Ovary (tissue), 9 donors: ENCODE measurements around the gene QRICH2. TPM values are rescaled to one million over a fixed set of nuclear protein-coding genes. Genes with fewer than 3 reads are reported as not detected.

ENCODE experiments used
- DNase-seq, 5 donors: peaks; one replicate each; pipeline ENCODE4 v3.0.0-alpha.2; 2019 to 2020
- H3K27ac ChIP-seq, 2 donors: fragments of 200-600 bp; one replicate each; pipeline versions ENCODE4 v1.5.1 to v1.8.0; 2019 to 2022
- H3K27me3 ChIP-seq: fragments of 200-600 bp; one replicate; pipeline ENCODE4 v1.8.0; 2022
- H3K36me3 ChIP-seq: fragments of 200-600 bp; sonication (generic); one replicate; pipeline ENCODE4 v1.5.1; 2019
- H3K4me1 ChIP-seq: one replicate; pipeline ENCODE4 v1.8.1; 2013; ENCODE audit warnings: mild to moderate bottlenecking, moderate library complexity; ENCODE audit not compliant: insufficient read depth
- H3K4me3 ChIP-seq: fragments of 200-600 bp; sonication (generic); one replicate; pipeline ENCODE4 v1.5.1; 2017
- H3K9me3 ChIP-seq, 2 donors: fragments of 200-600 bp in 1 of 2; sonication (generic) in 1 of 2; one replicate each; pipeline versions ENCODE4 v1.5.1 to v1.8.1; 2013 to 2019; ENCODE audit warnings: mild to moderate bottlenecking in 1 of 2, moderate library complexity in 1 of 2
- EP300 ChIP-seq: sonication (generic); formaldehyde crosslinking; IDR thresholded peaks from one replicate; pipeline ENCODE4 v1.6.1; 2017; ENCODE audit warnings: antibody characterized with exemption
- POLR2A ChIP-seq: fragments of 450-650 bp; IDR thresholded peaks from one replicate; pipeline ENCODE4 v1.6.1; 2017; ENCODE audit warnings: antibody characterized with exemption, mild to moderate bottlenecking, moderate library complexity
- WGBS, 3 donors: extraction: QIAGEN DNeasy Blood & Tissue Kit in 1 of 3; methylation state at CpG; one replicate each; pipeline versions ENCODE4 v1.1.5 to v1.1.7; 2013 to 2017; 5-methylcytosine and 5-hydroxymethylcytosine counted together
- intact Hi-C, 4 donors: fragments of 100-400 bp; cut with DNase I; formaldehyde crosslinking; loops; one replicate each; pipeline versions ENCODE4 v1.11.0 to v1.15.1; 2022 to 2023
- polyA plus RNA-seq, 2 donors: library from polyadenylated mRNA; stranded (reverse); fragments of 200-250 nt in 1 of 2; fragments of 350-450 nt in 1 of 2; fragmentation: Illumina TruSeq in 1 of 2; extraction: RNeasy Lipid Tissue Mini Kit (QIAGEN cat#74804) in 1 of 2; gene quantifications; one replicate each; pipeline ENCODE4 v1.2.3, GENCODE V29; 2013 to 2014
- total RNA-seq, 7 donors: library from RNA; depleted of rRNA in 2 of 7; stranded (reverse); fragments of >200 nt in 2 of 7; fragmentation: NEBNext Ultra II Directional in 3 of 7; extraction: Animal tissue kit (Norgen Biotek cat#: 25700) in 3 of 7; gene quantifications; one replicate each; pipeline versions ENCODE4 v1.1.0 to v1.2.4, GENCODE V29; 2016 to 2023
- TF ChIP-seq, protein P1 (sequence below), 3 donors: fragments of 450-650 bp in 2 of 3; fragments of 200-600 bp in 1 of 3; IDR thresholded peaks; one replicate each; pipeline versions ENCODE4 v1.5.1 to v1.8.0; 2016 to 2022; ENCODE audit warnings: antibody characterized with exemption in 3 of 3, mild to moderate bottlenecking in 1 of 3
- donor health status: DM: no; HTN: no; CAD: no; lungs with moderate emphysema.
- donor health status: DM: no; HTN: no; CAD: no.
- donor health status: Bipolar disorder and iron deficiency.
- donor health status: DM: yes; HTN: yes; CAD: no.
- donor health status: DM: no; HTN: no; CAD: no.
- donor health status: DM: yes; HTN: yes; CAD: no.

Gene QRICH2
- total and polyA plus RNA-seq, 9 donors = 0.42 to 3.8 (median 1.5) TPM

DNA sequence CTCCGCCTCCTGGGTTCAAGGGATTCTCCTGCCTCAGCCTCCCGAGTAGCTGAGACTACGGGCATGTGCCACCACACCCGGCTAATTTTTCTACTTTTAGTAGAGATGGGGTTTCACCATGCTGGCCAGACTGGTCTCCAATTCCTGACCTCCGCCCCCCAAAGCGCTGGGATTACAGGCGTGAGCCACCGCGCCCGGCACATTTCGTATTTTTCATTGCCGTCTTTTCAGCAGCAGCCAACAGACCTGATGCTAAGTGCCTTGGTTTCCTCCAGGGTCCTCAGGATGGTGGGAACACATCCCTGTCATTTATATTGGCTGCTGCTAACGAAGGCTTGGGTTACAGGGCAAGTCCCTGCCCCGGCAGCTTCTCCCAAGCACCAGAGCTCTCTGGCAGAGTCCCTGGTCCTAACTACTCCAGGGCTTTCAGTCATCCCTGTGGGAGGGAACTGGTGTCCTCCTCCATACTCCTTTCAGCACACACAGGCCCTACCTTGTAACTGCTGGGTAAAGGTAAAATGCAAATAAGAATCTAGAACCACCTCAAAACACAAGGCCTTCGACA is 66.3 kb downstream of the QRICH2 start:
- intact Hi-C loops = no loop called here
- no peak for DNase-seq
- WGBS, 3 donors = 88 to 92% (median 88%) methylated on average over 15 of the region's 15 CpGs
- H3K27ac ChIP-seq = no peak overlapping the region
- H3K4me3 ChIP-seq = no peak overlapping the region
- H3K4me1 ChIP-seq = no peaks in the 10 kb centered on the region
- no peaks in the 10 kb centered on the region for H3K27me3 ChIP-seq
- TF ChIP-seq, protein P1, sequence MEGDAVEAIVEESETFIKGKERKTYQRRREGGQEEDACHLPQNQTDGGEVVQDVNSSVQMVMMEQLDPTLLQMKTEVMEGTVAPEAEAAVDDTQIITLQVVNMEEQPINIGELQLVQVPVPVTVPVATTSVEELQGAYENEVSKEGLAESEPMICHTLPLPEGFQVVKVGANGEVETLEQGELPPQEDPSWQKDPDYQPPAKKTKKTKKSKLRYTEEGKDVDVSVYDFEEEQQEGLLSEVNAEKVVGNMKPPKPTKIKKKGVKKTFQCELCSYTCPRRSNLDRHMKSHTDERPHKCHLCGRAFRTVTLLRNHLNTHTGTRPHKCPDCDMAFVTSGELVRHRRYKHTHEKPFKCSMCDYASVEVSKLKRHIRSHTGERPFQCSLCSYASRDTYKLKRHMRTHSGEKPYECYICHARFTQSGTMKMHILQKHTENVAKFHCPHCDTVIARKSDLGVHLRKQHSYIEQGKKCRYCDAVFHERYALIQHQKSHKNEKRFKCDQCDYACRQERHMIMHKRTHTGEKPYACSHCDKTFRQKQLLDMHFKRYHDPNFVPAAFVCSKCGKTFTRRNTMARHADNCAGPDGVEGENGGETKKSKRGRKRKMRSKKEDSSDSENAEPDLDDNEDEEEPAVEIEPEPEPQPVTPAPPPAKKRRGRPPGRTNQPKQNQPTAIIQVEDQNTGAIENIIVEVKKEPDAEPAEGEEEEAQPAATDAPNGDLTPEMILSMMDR (IDR thresholded peaks at IDR 0.05) = no peak
- H3K9me3 ChIP-seq = no peaks in the 10 kb centered on the region
- H3K36me3 ChIP-seq = no peaks in the 10 kb centered on the region

DNA sequence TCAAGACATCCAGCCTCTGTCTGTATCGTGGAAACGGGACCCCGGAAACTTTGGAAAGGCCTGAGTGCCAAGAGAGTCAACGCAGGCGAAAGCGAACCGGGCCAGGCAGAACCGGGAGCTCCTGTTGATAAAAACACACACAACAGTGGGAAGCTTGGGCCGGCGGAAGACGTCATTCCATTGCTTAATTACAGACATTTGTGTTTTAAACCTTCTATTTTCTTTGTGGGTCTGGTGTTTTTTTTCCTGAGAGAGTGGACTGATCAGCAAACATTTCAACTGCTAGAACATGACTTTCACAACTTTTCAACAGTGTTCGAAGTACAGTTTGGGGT is 66.9 kb downstream of the QRICH2 start:
- H3K27ac ChIP-seq = no peak overlapping the region
- intact Hi-C loops = no loop called here

DNA sequence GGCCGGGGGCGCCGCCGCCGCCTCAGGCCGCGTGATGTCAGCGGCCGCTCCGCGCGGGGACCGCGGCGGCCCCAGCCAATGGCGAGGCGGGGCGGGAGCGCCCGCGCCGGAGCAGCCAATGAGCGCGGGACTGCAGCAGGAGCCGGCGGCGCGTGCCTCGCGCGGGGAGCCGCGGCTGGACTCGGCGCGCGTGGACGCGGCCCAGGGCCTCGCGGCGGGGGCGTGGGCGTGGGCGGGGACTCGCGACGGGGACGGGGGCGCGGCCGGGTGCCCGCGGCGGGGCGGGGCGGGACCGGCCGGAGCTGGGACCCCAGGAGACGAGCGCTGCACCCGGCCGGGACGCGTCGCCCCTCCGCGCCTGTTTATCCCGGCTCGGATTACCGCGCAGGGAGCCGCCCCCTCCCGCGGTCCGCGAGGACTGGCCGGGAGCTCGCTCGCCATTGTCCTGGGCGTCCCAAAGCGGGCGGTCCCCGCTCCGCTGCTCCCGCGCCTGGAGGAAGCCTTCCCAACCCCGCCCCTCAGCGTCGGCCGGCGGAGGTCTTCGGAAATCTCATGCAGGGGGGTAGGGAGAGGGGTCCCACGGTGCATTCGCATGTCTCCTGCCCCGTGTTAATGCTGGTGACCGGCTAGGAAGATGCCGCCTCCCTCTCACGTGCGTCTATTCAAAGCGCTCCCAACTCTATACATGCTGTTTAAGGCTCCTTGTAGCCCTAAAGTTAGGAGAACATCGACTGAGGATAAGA is 67.4 kb downstream of the QRICH2 start, which contains the start of gene RNF157:
TSS of gene RNF157 (minus strand) at position 33 of the 743 bp plus-strand sequence. CDS start 253 bp downstream, outside the sequence.
- no peaks in the 10 kb centered on the region for H3K9me3 ChIP-seq
- intact Hi-C loops = no loop called here
- no peak within 1 kb of the TSS for H3K27ac ChIP-seq
- H3K4me1 ChIP-seq = no peaks in the 10 kb centered on the region
- TF ChIP-seq EP300 (no peak), POLR2A (no peak)
- TF ChIP-seq, protein P1 (IDR thresholded peaks at IDR 0.05) = no peak
- no peaks in the 10 kb centered on the region for H3K27me3 ChIP-seq
- peak; percentile 33 to 72 (median 51) for DNase-seq
- peak within 1 kb of the TSS; percentile 46 for H3K4me3 ChIP-seq
- no peaks in the 10 kb centered on the region for H3K36me3 ChIP-seq
- WGBS, 3 donors = 1% methylated on average over 40 to 97 of the region's 102 CpGs

More for the DNA sequence above, 66.9 kb downstream of the QRICH2 start:
- TF ChIP-seq, protein P1 (IDR thresholded peaks at IDR 0.05) = no peak
- TF ChIP-seq EP300 (no peak), POLR2A (no peak)
- no peaks in the 10 kb centered on the region for H3K9me3 ChIP-seq
- H3K27me3 ChIP-seq = no peaks in the 10 kb centered on the region
- peak overlapping the region; percentile 46 for H3K4me3 ChIP-seq
- H3K36me3 ChIP-seq = no peaks in the 10 kb centered on the region
- 3 to 10% (median 5%) methylated on average over 12 of the region's 12 CpGs for WGBS, 3 donors
- no peaks in the 10 kb centered on the region for H3K4me1 ChIP-seq
- DNase-seq = peak; percentile 29 to 69 (median 49)

DNA sequence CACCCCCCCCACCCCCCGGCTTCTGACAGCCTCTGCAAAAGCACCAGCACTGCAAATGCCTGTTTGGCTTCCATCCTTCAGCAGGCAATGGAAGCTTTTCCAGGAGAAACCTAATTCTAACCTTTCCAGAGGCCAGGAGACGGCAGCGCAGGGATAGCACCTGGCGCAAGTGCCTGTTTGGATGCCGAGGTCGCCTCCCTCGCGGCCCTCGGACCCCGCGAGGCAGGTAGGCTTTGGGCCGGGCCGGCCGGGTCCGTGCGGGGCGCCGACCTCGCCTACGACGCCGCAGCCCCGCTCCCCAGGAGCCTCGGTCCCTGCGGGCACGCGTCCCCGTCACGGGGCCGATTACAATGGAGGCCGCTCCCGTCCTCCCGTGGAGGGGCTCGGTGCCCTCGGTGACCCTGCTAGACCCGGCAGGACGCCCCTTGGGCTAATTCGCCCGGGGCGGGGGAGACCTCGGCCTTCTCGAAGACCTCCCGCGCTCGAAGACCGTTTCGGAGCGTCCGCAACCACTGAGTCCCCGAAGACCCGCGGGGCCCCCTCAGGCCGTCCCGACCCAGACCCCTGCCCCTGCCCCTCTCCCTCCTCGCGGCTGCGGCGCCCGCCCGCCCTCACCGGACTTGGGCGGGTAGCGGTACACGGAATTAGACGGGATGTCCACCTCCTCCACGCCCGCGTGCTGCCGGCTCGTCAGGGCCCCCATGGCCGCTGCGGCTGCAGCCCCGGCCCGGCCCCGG is 68.4 kb downstream of the QRICH2 start:
- Histone ChIP-seq H3K27ac (no peak overlapping the region), H3K4me3 (peak overlapping the region; percentile 36), H3K9me3 (no peaks in the 10 kb centered on the region), H3K36me3 (no peaks in the 10 kb centered on the region), H3K27me3 (no peaks in the 10 kb centered on the region), H3K4me1 (no peaks in the 10 kb centered on the region)
- 2 to 5% (median 3%) methylated on average over 32 to 75 of the region's 75 CpGs for WGBS, 3 donors
- peak in 2 of 5 donors; percentile 35 to 44 for DNase-seq
- intact Hi-C loops = no loop called here
- no peak for TF ChIP-seq POLR2A
- no peak for TF ChIP-seq EP300
- TF ChIP-seq, protein P1 (IDR thresholded peaks at IDR 0.05) = no peak
